IMR-90 (cell line): ENCODE results near the gene GRAMD1B. TPM values are rescaled to one million over a fixed set of nuclear protein-coding genes. Genes with fewer than 3 reads are reported as not detected.

Experiments used
- ATAC-seq: fragments of 200-7000 bp; cut with Tn5 transposase; 2 replicates; pipeline ENCODE4 v1.9.1; 2020; ENCODE audit warnings: low read depth, mild to moderate bottlenecking, moderate library complexity
- BruUV-seq: library from RNA; stranded (reverse); fragments of 400-500 nt; replicated peaks from 2 replicates; lab custom pipeline; 2021; lab: Mats Ljungman, UMichigan
- CTCF ChIA-PET: fragments of 300-600 bp; formaldehyde crosslinking; extraction: SDS; loops from one replicate; lab custom pipeline; 2021; ENCODE audit warnings: antibody characterized with exemption; lab: Yijun Ruan, JAX
- POLR2A ChIA-PET: fragments of 300-600 bp; sonication (Branson Sonifier 250); formaldehyde crosslinking; loops from one replicate; lab custom pipeline; 2022; ENCODE audit warnings: antibody characterized with exemption; ENCODE audit not compliant: unreplicated experiment; lab: Charles Lee
- DNase-seq: peaks from one replicate; pipeline ENCODE4 v3.0.0; 2013
- H2AFZ ChIP-seq: replicated peaks from 2 replicates; pipeline ENCODE3; 2013; ENCODE audit warnings: low read length, mild to moderate bottlenecking; ENCODE audit not compliant: poor library complexity
- H2AK5ac ChIP-seq: 2 replicates; pipeline ENCODE4 v1.6.1; 2013; ENCODE audit warnings: low read depth, low read length, inconsistent platforms
- H2AK9ac ChIP-seq: replicated peaks from 2 replicates; pipeline ENCODE3; 2013; ENCODE audit warnings: mild to moderate bottlenecking, low read depth, low read length, moderate library complexity; ENCODE audit not compliant: poor library complexity
- H2BK120ac ChIP-seq: 2 replicates; pipeline ENCODE4 v1.6.1; 2013; ENCODE audit warnings: low read depth, low read length, inconsistent platforms
- H2BK15ac ChIP-seq: 3 replicates; pipeline ENCODE4 v1.6.1; 2013; ENCODE audit warnings: low read depth, low read length, inconsistent platforms
- H2BK20ac ChIP-seq: 2 replicates; pipeline ENCODE4 v1.6.1; 2013; ENCODE audit warnings: low read depth, mild to moderate bottlenecking, inconsistent platforms, low read length, moderate library complexity
- H2BK5ac ChIP-seq: 2 replicates; pipeline ENCODE4 v1.6.1; 2013; ENCODE audit warnings: mild to moderate bottlenecking, low read depth, low read length, inconsistent platforms; ENCODE audit not compliant: poor library complexity, severe bottlenecking
- H3K14ac ChIP-seq: replicated peaks from 2 replicates; pipeline ENCODE4 v1.6.1; 2013; ENCODE audit warnings: low read depth, low read length, inconsistent platforms
- H3K18ac ChIP-seq: 2 replicates; pipeline ENCODE4 v1.6.1; 2013; ENCODE audit warnings: low read depth, low read length, control low read depth
- H3K23ac ChIP-seq: 2 replicates; pipeline ENCODE4 v1.6.1; 2013; ENCODE audit warnings: low read depth, low read length, inconsistent platforms
- H3K27ac ChIP-seq: 2 replicates; pipeline ENCODE4 v1.5.1; 2013; ENCODE audit warnings: mild to moderate bottlenecking, control low read depth, low read length; ENCODE audit not compliant: insufficient read depth
- H3K27me3 ChIP-seq: 2 replicates; pipeline ENCODE4 v1.6.1; 2013; ENCODE audit warnings: low read length; ENCODE audit not compliant: control insufficient read depth, insufficient read depth
- H3K36me3 ChIP-seq: 2 replicates; pipeline ENCODE4 v1.6.1; 2013; ENCODE audit warnings: low read length, mixed read lengths; ENCODE audit not compliant: control insufficient read depth, insufficient read depth
- H3K4ac ChIP-seq: 2 replicates; pipeline ENCODE4 v1.6.1; 2013; ENCODE audit warnings: low read depth, low read length, inconsistent platforms
- H3K4me1 ChIP-seq: 2 replicates; pipeline ENCODE4 v1.6.1; 2013; ENCODE audit warnings: low read length, mixed read lengths; ENCODE audit not compliant: control insufficient read depth, insufficient read depth
- H3K4me2 ChIP-seq: 2 replicates; pipeline ENCODE4 v1.6.1; 2013; ENCODE audit warnings: low read depth, mild to moderate bottlenecking, control low read depth, low read length, moderate library complexity
- H3K4me3 ChIP-seq: 2 replicates; pipeline ENCODE4 v1.5.1; 2013; ENCODE audit warnings: low read depth, mild to moderate bottlenecking, control low read depth, low read length, moderate library complexity; ENCODE audit not compliant: insufficient read depth
- H3K56ac ChIP-seq: 2 replicates; pipeline ENCODE4 v1.6.1; 2013; ENCODE audit warnings: low read length, inconsistent platforms; ENCODE audit not compliant: insufficient read depth; ENCODE audit errors: extremely low read depth
- H3K79me1 ChIP-seq, 2 experiments: 2 replicates each; pipeline ENCODE4 v1.6.1; 2013; ENCODE audit warnings: low read length in 2 of 2, inconsistent platforms in 1 of 2, low read depth in 1 of 2
- H3K9ac ChIP-seq: 2 replicates; pipeline ENCODE4 v1.6.1; 2013; ENCODE audit warnings: low read depth, low read length, control low read depth
- H3K9me1 ChIP-seq: 2 replicates; pipeline ENCODE4 v1.6.1; 2013; ENCODE audit warnings: low read length, inconsistent platforms; ENCODE audit not compliant: insufficient read depth
- H3K9me3 ChIP-seq: 2 replicates; pipeline ENCODE4 v1.6.1; 2013; ENCODE audit warnings: low read length; ENCODE audit not compliant: control insufficient read depth, insufficient read depth
- H4K20me1 ChIP-seq: 2 replicates; pipeline ENCODE4 v1.6.1; 2013; ENCODE audit warnings: low read length, inconsistent platforms; ENCODE audit not compliant: insufficient read depth
- H4K5ac ChIP-seq: 2 replicates; pipeline ENCODE4 v1.6.1; 2013; ENCODE audit warnings: mild to moderate bottlenecking, low read depth, low read length, control low read depth
- H4K8ac ChIP-seq, 2 experiments: 2 replicates each; pipeline ENCODE4 v1.6.1; 2013; ENCODE audit warnings: low read depth in 2 of 2, low read length in 2 of 2, control low read depth in 1 of 2, inconsistent platforms in 1 of 2
- H4K91ac ChIP-seq: 2 replicates; pipeline ENCODE4 v1.6.1; 2013; ENCODE audit warnings: low read depth, low read length, inconsistent platforms; ENCODE audit not compliant: insufficient read depth
- ELK1 ChIP-seq: fragments of 150-350 bp; IDR thresholded peaks from 2 replicates; pipeline ENCODE4 v1.6.1; 2016; ENCODE audit warnings: low read depth, mild to moderate bottlenecking, low read length, moderate library complexity, borderline replicate concordance
- FOS ChIP-seq: fragments of 150-350 bp; IDR thresholded peaks from 2 replicates; pipeline ENCODE4 v1.6.1; 2016; ENCODE audit warnings: low read depth, low read length
- WGBS, 2 experiments: methylation state at CpG; one replicate each; pipeline versions ENCODE4 v1.1.5 to v1.1.7; 2013; ENCODE audit warnings: missing lambda C conversion rate in 2 of 2; ENCODE audit not compliant: insufficient read length in 1 of 2; ENCODE audit errors: extremely low coverage in 2 of 2; 5-methylcytosine and 5-hydroxymethylcytosine counted together
- dilution Hi-C: fragments of 300-500 bp; cut with HindIII; formaldehyde crosslinking; loops from one replicate; pipeline ENCODE4 v1.14.3; 2018; ENCODE audit warnings: low sequenced_read_pairs; ENCODE audit not compliant: unreplicated experiment
- in situ Hi-C: fragments of 300-500 bp; cut with MboI; formaldehyde crosslinking; loops from 3 replicates; pipeline ENCODE4 v1.14.3; 2019; ENCODE audit warnings: low sequenced_read_pairs, inconsistent platforms, mixed read lengths
- intact Hi-C: fragments of 100-400 bp; cut with micrococcal nuclease; formaldehyde crosslinking; loops from 2 replicates; pipeline ENCODE4 v1.10.0; 2022
- polyA plus RNA-seq, 3 experiments: library from polyadenylated mRNA; depleted of rRNA; stranded (reverse); fragments of >200 nt; gene quantifications; 2 replicates each; pipeline ENCODE4 v1.2.3, GENCODE V29; 2012; ENCODE audit warnings: low replicate concordance in 1 of 3
- total RNA-seq: library from RNA; depleted of rRNA; stranded (reverse); fragments of >200 nt; gene quantifications from 2 replicates; pipeline ENCODE4 v1.2.3, GENCODE V29; 2012

GRAMD1B gene
- total and polyA plus RNA-seq, 2 of the 4 experiments (the other 2 are of a cell fraction): 7.1 to 7.2 TPM

GRCh38 chr11:123427405-123427804, 2.7 kb upstream of the GRAMD1B start:
- no peak overlapping the region for H2AK9ac ChIP-seq
- H3K9me1 ChIP-seq: peaks cover 21% of the 10 kb centered on the region
- no peak overlapping the region for H2AK5ac ChIP-seq
- WGBS, 2 experiments: 17% methylated on average over 2 of the region's 2 CpGs; no CpG with 5 or more reads in 1 of the 2 experiments
- no peak overlapping the region for H4K5ac ChIP-seq
- no peak overlapping the region for H3K27ac ChIP-seq
- H3K27me3 ChIP-seq: peaks cover 14% of the 10 kb centered on the region
- H3K23ac ChIP-seq: no peak overlapping the region
- H3K56ac ChIP-seq: no peak overlapping the region
- H3K9ac ChIP-seq: no peak overlapping the region
- H2BK20ac ChIP-seq: no peak overlapping the region
- no peak overlapping the region for H3K4ac ChIP-seq
- POLR2A ChIA-PET: no interaction called here
- H3K4me2 ChIP-seq: no peak overlapping the region
- intact Hi-C loops (no loop called here), dilution Hi-C loops (no loop called here), in situ Hi-C loops (no loop called here)
- CTCF ChIA-PET: no interaction called here
- DNase-seq: no peak
- BruUV-seq: no TSS peak
- TF ChIP-seq ELK1 (no peak), FOS (no peak)
- no peaks in the 10 kb centered on the region for H3K9me3 ChIP-seq
- no peak overlapping the region for H4K8ac ChIP-seq
- no peak overlapping the region for H2AFZ ChIP-seq
- peaks cover 8% of the 10 kb centered on the region for H3K4me1 ChIP-seq
- no peaks in the 10 kb centered on the region for H4K20me1 ChIP-seq
- H3K14ac ChIP-seq: no peak overlapping the region
- no peak for ATAC-seq
- peaks cover 10 to 21% of the 10 kb centered on the region in 2 experiments for H3K79me1 ChIP-seq
- H2BK15ac ChIP-seq: no peak overlapping the region
- H3K4me3 ChIP-seq: no peak overlapping the region
- H2BK5ac ChIP-seq: no peak overlapping the region
- no peak overlapping the region for H4K91ac ChIP-seq
- H2BK120ac ChIP-seq: no peak overlapping the region
- H3K36me3 ChIP-seq: no peaks in the 10 kb centered on the region
- H3K18ac ChIP-seq: no peak overlapping the region
